Measurements from ENCODE around the gene IGF1R.

The IGF1R gene

GRCh38 chr15:98860281-98861041 lies 212.1 kb downstream of the IGF1R start:
- DNase-seq (ENCODE audit: low spot score) = no peak

GRCh38 chr15:98861188-98861587 lies 212.8 kb downstream of the IGF1R start:
- DNase-seq (ENCODE audit: low spot score) = no peak

GRCh38 chr15:98863983-98864382 lies 215.6 kb downstream of the IGF1R start:
- no peak for DNase-seq (ENCODE audit: low spot score)

GRCh38 chr15:98865397-98866339 lies 217.3 kb downstream of the IGF1R start:
- peak; percentile 47 for DNase-seq (ENCODE audit: low spot score)

- DNase-seq (ENCODE audit: low spot score) = peak; percentile 78
Measured at GRCh38 chr15:98866511-98866910, 218.2 kb downstream of the IGF1R start.

GRCh38 chr15:98868564-98868963 lies 220.2 kb downstream of the IGF1R start:
- DNase-seq (ENCODE audit: low spot score) = no peak

GRCh38 chr15:98870788-98871187 lies 222.4 kb downstream of the IGF1R start:
- DNase-seq (ENCODE audit: low spot score) = no peak

- DNase-seq (ENCODE audit: low spot score) = no peak
Measured at GRCh38 chr15:98872774-98873173, 224.4 kb downstream of the IGF1R start.

GRCh38 chr15:98873441-98874218 lies 225.3 kb downstream of the IGF1R start:
- no peak for DNase-seq (ENCODE audit: low spot score)

- DNase-seq (ENCODE audit: low spot score) = no peak
Measured at GRCh38 chr15:98874370-98874769, 226.0 kb downstream of the IGF1R start.

GRCh38 chr15:98874773-98875172 lies 226.4 kb downstream of the IGF1R start:
- no peak for DNase-seq (ENCODE audit: low spot score)

GRCh38 chr15:98875309-98875708 lies 227.0 kb downstream of the IGF1R start:
- no peak for DNase-seq (ENCODE audit: low spot score)

- DNase-seq (ENCODE audit: low spot score) = no peak
Measured at GRCh38 chr15:98876451-98877369, 228.4 kb downstream of the IGF1R start.

- DNase-seq (ENCODE audit: low spot score) = no peak
Measured at GRCh38 chr15:98878172-98878571, 229.8 kb downstream of the IGF1R start.

- DNase-seq (ENCODE audit: low spot score) = no peak
Measured at GRCh38 chr15:98878862-98879261, 230.5 kb downstream of the IGF1R start.

- DNase-seq (ENCODE audit: low spot score) = peak; percentile 64
Measured at GRCh38 chr15:98881526-98882520, 233.5 kb downstream of the IGF1R start.

- DNase-seq (ENCODE audit: low spot score) = no peak
Measured at GRCh38 chr15:98883478-98883877, 235.1 kb downstream of the IGF1R start.

GRCh38 chr15:98884894-98885293 lies 236.6 kb downstream of the IGF1R start:
- no peak for DNase-seq (ENCODE audit: low spot score)

GRCh38 chr15:98887976-98888375 lies 239.6 kb downstream of the IGF1R start:
- DNase-seq (ENCODE audit: low spot score) = no peak

All from kidney capillary endothelial cell (primary cell).